Fibroblast of the aortic adventitia (primary cell): ENCODE measurements around the gene DRAXIN. TPM values are rescaled to one million over a fixed set of nuclear protein-coding genes. Genes with fewer than 3 reads are reported as not detected.

Source experiments
- DNase-seq: peaks from one replicate; pipeline ENCODE4 v3.0.0-alpha.2; 2010; ENCODE audit warnings: low read depth
- H3K4me3 ChIP-seq: 2 replicates; pipeline ENCODE4 v1.5.1; 2011; ENCODE audit warnings: low read depth, mild to moderate bottlenecking, control low read depth, low read length, moderate library complexity
- CTCF ChIP-seq: IDR thresholded peaks from 2 replicates; pipeline ENCODE4 v1.5.1; 2011; ENCODE audit warnings: mild to moderate bottlenecking, low read length, control low read depth, inconsistent platforms; ENCODE audit not compliant: insufficient read depth
- total RNA-seq: library from RNA; depleted of rRNA; stranded (reverse); fragments of >200 nt; gene quantifications from 2 replicates; pipeline ENCODE4 v1.2.3, GENCODE V29; 2012; ENCODE audit warnings: low replicate concordance

DRAXIN gene
- total RNA-seq, 1 donor: 2.4 TPM

GRCh38 chr1:11722538-11722937 lies 31.0 kb downstream of the DRAXIN start:
- no peak overlapping the region for H3K4me3 ChIP-seq
- no peak for DNase-seq
- TF ChIP-seq CTCF: no peak

- no peak for DNase-seq
- no peak for TF ChIP-seq CTCF
- H3K4me3 ChIP-seq: no peak overlapping the region
These were observed 34.1 kb downstream of the DRAXIN start for GRCh38 chr1:11725616-11726015.

GRCh38 chr1:11727119-11727518 lies 35.6 kb downstream of the DRAXIN start:
- no peak for TF ChIP-seq CTCF
- H3K4me3 ChIP-seq: no peak overlapping the region
- no peak for DNase-seq

- no peak for TF ChIP-seq CTCF
- no peak for DNase-seq
- no peak overlapping the region for H3K4me3 ChIP-seq
These were observed 36.8 kb downstream of the DRAXIN start for GRCh38 chr1:11728126-11728806.

GRCh38 chr1:11729155-11729497 lies 37.6 kb downstream of the DRAXIN start:
- no peak for DNase-seq
- no peak for TF ChIP-seq CTCF
- no peak overlapping the region for H3K4me3 ChIP-seq

GRCh38 chr1:11729498-11730428 lies 38.3 kb downstream of the DRAXIN start:
- no peak for TF ChIP-seq CTCF
- DNase-seq: no peak
- no peak overlapping the region for H3K4me3 ChIP-seq
